Subcutaneous adipose tissue (tissue), 4 donors: ENCODE data around the gene ATXN7L1. TPM values are rescaled to one million over a fixed set of nuclear protein-coding genes. Genes with fewer than 3 reads are reported as not detected.

ENCODE experiments used
- CTCF ChIP-seq: fragments of 450-650 bp; IDR thresholded peaks from one replicate; pipeline ENCODE4 v1.5.1; 2016; ENCODE audit warnings: low read depth, mild to moderate bottlenecking, control low read depth, antibody characterized with exemption, moderate library complexity
- total RNA-seq, 4 donors: library from RNA; depleted of rRNA; stranded (reverse); fragments of >200 nt; gene quantifications; one replicate each; pipeline ENCODE4 v1.1.0, GENCODE V29; 2016

The ATXN7L1 gene
- total RNA-seq, 4 donors from 2014 or later = 11.5 to 29.2 (median 13.3) TPM

DNA sequence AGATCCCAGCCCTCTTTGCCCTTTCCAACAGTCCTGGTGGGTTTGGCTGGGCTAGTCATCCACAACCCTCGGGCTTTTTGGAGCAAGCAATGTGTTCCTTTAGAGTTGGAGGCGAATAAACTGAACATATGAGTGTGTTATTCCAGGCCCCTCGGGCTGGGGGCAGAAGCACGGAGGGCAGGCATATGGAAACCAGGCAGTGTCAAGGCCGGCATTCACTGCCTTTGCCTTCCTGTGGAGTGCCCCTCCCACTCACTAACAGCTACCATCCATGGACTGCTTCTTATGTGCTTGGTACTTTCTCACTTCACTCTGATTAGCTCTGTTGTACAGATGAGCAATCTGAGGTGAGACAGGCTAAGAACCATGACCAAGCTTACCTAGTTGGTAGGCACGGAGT, 241.2 kb downstream of the ATXN7L1 start:
- no peak for TF ChIP-seq CTCF

- no peak for TF ChIP-seq CTCF
Measured at GRCh38 chr7:105625986-105626385, 250.4 kb downstream of the ATXN7L1 start.

DNA sequence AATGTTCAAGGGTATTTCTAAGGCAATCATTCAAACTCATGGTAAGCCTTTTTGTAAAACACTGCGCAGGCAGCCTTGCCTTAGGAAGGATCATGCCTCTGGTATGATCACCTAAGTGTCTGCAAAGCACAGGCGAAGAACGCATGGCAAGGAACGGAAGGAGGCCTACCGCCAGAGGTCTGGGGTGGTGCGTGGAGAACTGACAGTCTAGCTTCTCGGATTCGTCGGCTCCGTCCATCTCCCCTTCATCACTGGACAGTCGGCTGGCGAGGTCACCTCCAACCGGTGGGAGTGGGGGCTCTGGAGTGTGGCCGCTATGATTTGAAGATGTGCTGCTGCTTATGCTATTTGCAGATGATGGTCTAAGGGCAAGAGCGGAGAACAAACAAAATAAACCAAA, 252.5 kb downstream of the ATXN7L1 start:
- TF ChIP-seq CTCF = no peak

DNA sequence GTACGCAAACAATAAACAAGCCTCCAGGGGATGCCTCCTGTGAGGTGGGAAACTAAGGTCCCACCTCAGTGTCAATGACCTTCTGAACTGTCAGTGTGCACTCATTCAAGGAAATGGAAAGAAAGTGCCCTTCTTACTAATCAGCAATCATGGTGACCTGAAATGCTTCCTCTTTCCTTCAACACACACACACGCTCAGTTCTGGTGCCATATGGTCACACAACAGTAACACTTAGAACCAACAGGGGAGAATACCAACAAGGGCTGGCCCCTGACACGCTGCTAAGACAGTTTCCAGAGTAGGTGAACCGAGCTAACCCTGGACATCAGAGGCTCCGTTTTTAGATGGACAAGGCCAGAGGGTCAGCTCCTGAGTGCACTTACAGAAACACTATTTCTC, 253.0 kb downstream of the ATXN7L1 start:
- no peak for TF ChIP-seq CTCF

DNA sequence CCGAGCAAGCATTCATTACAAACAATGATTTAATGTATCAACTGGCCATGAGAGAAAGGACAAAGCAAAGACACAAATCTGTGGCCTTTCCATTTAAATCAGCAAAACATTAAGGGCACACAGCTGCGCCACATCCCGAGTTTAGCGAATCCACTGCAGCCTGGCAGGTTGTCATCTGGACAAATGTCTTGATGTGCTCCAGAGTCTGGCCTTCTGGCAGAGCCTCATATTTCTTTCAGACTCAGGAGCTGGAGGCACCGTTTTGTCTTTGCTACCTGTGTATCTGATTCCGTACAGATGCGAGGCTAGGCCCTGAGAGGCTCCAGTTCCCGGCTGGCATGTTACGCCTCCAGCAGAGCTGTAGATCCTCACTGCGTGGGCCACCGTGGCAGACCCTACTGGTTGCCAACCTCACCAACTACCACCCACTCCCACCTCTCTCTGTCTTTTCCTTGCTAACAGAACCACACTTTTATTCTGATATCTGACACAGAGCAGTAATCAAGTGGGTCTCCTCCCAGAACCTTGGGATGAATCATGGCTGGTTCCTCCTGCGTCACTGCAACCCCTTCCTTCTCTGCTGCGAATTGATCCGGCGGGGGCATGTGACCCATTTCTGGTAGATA, 254.2 kb downstream of the ATXN7L1 start:
- TF ChIP-seq CTCF = no peak

- no peak for TF ChIP-seq CTCF
Measured at GRCh38 chr7:105621617-105622016, 254.8 kb downstream of the ATXN7L1 start.

- no peak for TF ChIP-seq CTCF
Measured at GRCh38 chr7:105621176-105621575, 255.2 kb downstream of the ATXN7L1 start.
